ENCODE results near the gene ISYNA1. TPM values are rescaled to one million over a fixed set of nuclear protein-coding genes. Genes with fewer than 3 reads are reported as not detected.

The ISYNA1 gene
- total and polyA plus RNA-seq, 2 experiments from 2014 or later = 191 to 208 TPM

DNA sequence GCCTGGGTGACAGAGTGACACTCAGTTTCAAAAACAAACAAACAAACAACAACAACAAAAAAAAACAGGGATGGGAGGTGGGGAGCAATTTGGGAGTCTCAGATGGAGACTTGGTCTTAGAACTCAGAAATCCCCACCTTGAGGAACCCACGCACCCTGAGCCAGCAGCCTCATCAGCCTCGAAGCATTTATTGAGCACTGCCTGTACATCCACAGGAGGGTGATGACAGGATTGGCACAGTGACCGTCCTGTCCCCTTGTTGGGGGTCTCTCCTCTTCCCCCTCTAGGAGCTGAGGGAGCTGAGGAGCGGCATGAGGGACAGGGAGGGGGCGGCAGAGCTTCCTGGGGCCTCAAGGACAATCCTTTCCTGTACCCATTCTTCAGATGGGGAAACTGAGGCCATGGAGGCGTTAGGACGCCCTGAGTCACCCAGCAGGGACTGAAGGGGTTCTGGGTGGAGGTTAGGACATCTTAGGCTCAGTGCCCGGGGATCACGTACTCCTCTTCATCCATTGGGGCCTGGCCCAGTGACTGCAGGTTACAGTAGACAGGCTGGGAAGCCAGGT, 46.3 kb downstream of the ISYNA1 start:
- H3K27ac ChIP-seq (ENCODE audit: low read depth) = no peak overlapping the region

More for the DNA sequence above, 46.3 kb downstream of the ISYNA1 start:
- TF ChIP-seq CREB1 (CRISPR knock-in tag; IDR thresholded peaks at IDR 0.05; ENCODE audit: low read depth) (no peak), STAT1 (IDR thresholded peaks at IDR 0.05; ENCODE audit: unreplicated experiment) (no peak), ZNF331 (CRISPR knock-in tag; IDR thresholded peaks at IDR 0.05; ENCODE audit: low read depth) (no peak), REST (IDR thresholded peaks at IDR 0.05; ENCODE audit: unreplicated experiment) (no peak), EZH2phosphoT487 (IDR thresholded peaks at IDR 0.05; ENCODE audit: unreplicated experiment) (no peak), ZNF114 (CRISPR knock-in tag; IDR thresholded peaks at IDR 0.05) (no peak)
- TF ChIP-seq, protein P1, sequence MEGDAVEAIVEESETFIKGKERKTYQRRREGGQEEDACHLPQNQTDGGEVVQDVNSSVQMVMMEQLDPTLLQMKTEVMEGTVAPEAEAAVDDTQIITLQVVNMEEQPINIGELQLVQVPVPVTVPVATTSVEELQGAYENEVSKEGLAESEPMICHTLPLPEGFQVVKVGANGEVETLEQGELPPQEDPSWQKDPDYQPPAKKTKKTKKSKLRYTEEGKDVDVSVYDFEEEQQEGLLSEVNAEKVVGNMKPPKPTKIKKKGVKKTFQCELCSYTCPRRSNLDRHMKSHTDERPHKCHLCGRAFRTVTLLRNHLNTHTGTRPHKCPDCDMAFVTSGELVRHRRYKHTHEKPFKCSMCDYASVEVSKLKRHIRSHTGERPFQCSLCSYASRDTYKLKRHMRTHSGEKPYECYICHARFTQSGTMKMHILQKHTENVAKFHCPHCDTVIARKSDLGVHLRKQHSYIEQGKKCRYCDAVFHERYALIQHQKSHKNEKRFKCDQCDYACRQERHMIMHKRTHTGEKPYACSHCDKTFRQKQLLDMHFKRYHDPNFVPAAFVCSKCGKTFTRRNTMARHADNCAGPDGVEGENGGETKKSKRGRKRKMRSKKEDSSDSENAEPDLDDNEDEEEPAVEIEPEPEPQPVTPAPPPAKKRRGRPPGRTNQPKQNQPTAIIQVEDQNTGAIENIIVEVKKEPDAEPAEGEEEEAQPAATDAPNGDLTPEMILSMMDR (conservative IDR thresholded peaks at IDR 0.05; ENCODE audit: low read depth in 2 of 2) = no peak
- H3F3A ChIP-seq (replicated peaks; ENCODE audit: low read depth) = peaks cover 20% of the 10 kb centered on the region; the same call in 1 of the 2 replicates
- DNase-seq (ENCODE audit: low spot score) (no peak), ATAC-seq (no peak)
- H3K9me2 ChIP-seq (ENCODE audit: insufficient read depth) = no peaks in the 10 kb centered on the region
- peaks cover 21% of the 10 kb centered on the region for H3K27me3 ChIP-seq (ENCODE audit: insufficient read depth)
- H2AFZ ChIP-seq = no peak overlapping the region
- Mint-ChIP-seq H3K4me1 (no peaks in the 10 kb centered on the region), H3K4me3 (no peak overlapping the region), H3K27ac (no peak overlapping the region), H3K9me3 (no peaks in the 10 kb centered on the region), H3K27me3 (ENCODE audit: insufficient read depth, low read depth, poor library complexity) (peaks cover 31% of the 10 kb centered on the region), H3K36me3 (ENCODE audit: low read depth) (peaks cover 11% of the 10 kb centered on the region)
- H3K4me2 ChIP-seq = no peak overlapping the region
- no peaks in the 10 kb centered on the region for H4K20me1 ChIP-seq (replicated peaks; ENCODE audit: insufficient read depth)
- no peaks in the 10 kb centered on the region for H3K4me1 ChIP-seq (ENCODE audit: insufficient read depth)
- no peaks in the 10 kb centered on the region for H3K79me2 ChIP-seq (replicated peaks; ENCODE audit: insufficient read depth)
- H3K4me3 ChIP-seq = no peak overlapping the region
- H3K36me3 ChIP-seq (ENCODE audit: insufficient read depth) = no peaks in the 10 kb centered on the region
